ENCODE data around the gene BBLN. TPM values are rescaled to one million over a fixed set of nuclear protein-coding genes. Genes with fewer than 3 reads are reported as not detected.
"Not testable (repeated sequence)": the region's sequence is repeated elsewhere in the genome, so short reads cannot be mapped to it uniquely, and the experiment has no call there.

Gene BBLN
- total and polyA plus RNA-seq, 4 donors, result 13.4 to 42.1 (median 32.3) TPM

GRCh38 chr9:128181480-128181879 lies 21.4 kb downstream of the BBLN start:
- peak; percentile 16 for TF ChIP-seq CTCF (IDR thresholded peaks at IDR 0.05; ENCODE audit: low read depth, low read length, missing input control)
- 73% methylated on average over 12 of the region's 12 CpGs for WGBS

GRCh38 chr9:128182893-128183588 lies 23.0 kb downstream of the BBLN start:
- Histone ChIP-seq H3K27me3 (ENCODE audit: control insufficient read depth in 4 of 4, insufficient read depth in 4 of 4, low read length in 3 of 4) (no peaks in the 10 kb centered on the region), H3K9me3 (ENCODE audit: control insufficient read depth in 4 of 4, low read length in 3 of 4) (no peaks in the 10 kb centered on the region), H3K36me3 (ENCODE audit: control insufficient read depth in 4 of 4, insufficient read depth in 3 of 4, low read depth in 1 of 4, low read length in 3 of 4) (peaks cover 20 to 46% (median 25%) of the 10 kb centered on the region in 4 donors), H3K4me1 (ENCODE audit: control insufficient read depth in 4 of 4, insufficient read depth in 4 of 4, low read length in 3 of 4) (no peaks in the 10 kb centered on the region), H3K27ac (ENCODE audit: low read depth in 1 of 2, low read length in 2 of 2) (no peak overlapping the region), H3K4me3 (ENCODE audit: low read depth in 1 of 3, low read length in 3 of 3) (no peak overlapping the region), H3K9ac (ENCODE audit: low read depth in 1 of 2, low read length in 2 of 2) (no peak overlapping the region)
- no peak for DNase-seq (ENCODE audit: low spot score)
- WGBS, result 94% methylated on average over 12 of the region's 12 CpGs
- no peak for TF ChIP-seq GABPA (IDR thresholded peaks at IDR 0.05 in 1 of 2, conservative IDR thresholded peaks at IDR 0.05 in 1 of 2)
- TF ChIP-seq RAD21 (IDR thresholded peaks at IDR 0.05), result no peak
- no peak for TF ChIP-seq FOXA2 (IDR thresholded peaks at IDR 0.05)
- TF ChIP-seq NR2F2 (IDR thresholded peaks at IDR 0.05), result no peak
- TF ChIP-seq CTCF (IDR thresholded peaks at IDR 0.05; ENCODE audit: low read depth, low read length, missing input control), result no peak
- no peak for TF ChIP-seq EGR1 (IDR thresholded peaks at IDR 0.05; ENCODE audit: low read depth in 2 of 2)

More at GRCh38 chr9:128181480-128181879, 21.4 kb downstream of the BBLN start:
- H3K4me3 ChIP-seq (ENCODE audit: low read depth in 1 of 3, low read length in 3 of 3); H3K27ac ChIP-seq (ENCODE audit: low read depth in 1 of 2, low read length in 2 of 2); H3K4me1 ChIP-seq (ENCODE audit: control insufficient read depth in 4 of 4, insufficient read depth in 4 of 4, low read length in 3 of 4); DNase-seq (ENCODE audit: low spot score); H3K9ac ChIP-seq (ENCODE audit: low read depth in 1 of 2, low read length in 2 of 2); H3K27me3 ChIP-seq (ENCODE audit: control insufficient read depth in 4 of 4, insufficient read depth in 4 of 4, low read length in 3 of 4); H3K9me3 ChIP-seq (ENCODE audit: control insufficient read depth in 4 of 4, low read length in 3 of 4): not testable (repeated sequence)
- peaks cover 25 to 58% (median 32%) of the 10 kb centered on the region in 4 donors for H3K36me3 ChIP-seq (ENCODE audit: control insufficient read depth in 4 of 4, insufficient read depth in 3 of 4, low read depth in 1 of 4, low read length in 3 of 4)

DNA sequence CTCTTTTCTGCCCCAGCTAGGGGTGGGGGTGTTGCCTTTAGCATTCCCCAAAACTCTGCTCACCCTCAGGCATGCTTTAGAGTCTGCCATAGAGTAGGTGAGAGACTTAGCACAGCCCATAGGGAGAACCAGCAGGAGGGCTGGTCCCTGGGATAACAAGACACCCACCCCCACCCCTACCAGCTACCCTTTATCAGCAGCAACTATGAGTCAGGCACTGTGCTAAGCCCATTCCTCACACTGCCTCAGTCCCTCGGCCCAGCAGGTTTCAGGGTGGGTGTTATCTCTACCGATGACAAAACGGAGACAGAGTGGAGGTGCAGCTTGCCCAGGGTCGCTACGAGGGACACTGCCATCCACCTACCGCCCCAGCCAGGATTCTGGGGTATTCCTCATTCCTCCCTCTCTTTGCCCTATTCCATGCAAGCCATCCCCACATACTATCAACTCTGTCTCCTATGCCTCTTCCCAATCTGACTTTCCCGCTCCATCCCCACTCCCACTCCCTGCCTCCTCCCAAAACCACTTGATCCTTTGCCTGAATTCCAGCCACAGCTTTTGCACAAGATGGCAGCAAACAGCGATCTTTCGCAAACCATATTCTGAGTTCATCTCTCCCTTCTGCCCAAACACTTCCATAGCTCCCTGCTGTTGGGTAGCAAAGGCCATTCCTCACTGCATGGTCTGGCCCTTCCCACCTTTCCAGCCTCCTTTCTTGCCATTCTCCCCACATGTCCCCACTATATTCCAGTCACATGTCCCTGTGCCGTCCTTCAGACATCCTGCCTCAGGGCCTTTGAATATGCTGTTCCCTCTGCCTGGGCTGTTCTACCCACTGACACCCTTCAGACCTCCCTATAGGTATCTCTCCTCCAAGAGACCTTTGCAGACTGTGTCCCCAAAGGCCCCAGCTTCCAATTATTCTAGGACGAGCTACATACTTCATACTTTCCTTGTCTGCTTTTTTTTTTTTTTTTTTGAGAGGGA lies 26.2 kb downstream of the BBLN start:
- H3K36me3 ChIP-seq (ENCODE audit: control insufficient read depth in 4 of 4, insufficient read depth in 3 of 4, low read depth in 1 of 4, low read length in 3 of 4), result peaks cover 3 to 25% (median 9%) of the 10 kb centered on the region in 4 donors
- H3K9me3 ChIP-seq (ENCODE audit: control insufficient read depth in 4 of 4, low read length in 3 of 4), result no peaks in the 10 kb centered on the region
- no peak for DNase-seq (ENCODE audit: low spot score)
- H3K27me3 ChIP-seq (ENCODE audit: control insufficient read depth in 4 of 4, insufficient read depth in 4 of 4, low read length in 3 of 4), result no peaks in the 10 kb centered on the region
- no peak overlapping the region for H3K4me3 ChIP-seq (ENCODE audit: low read depth in 1 of 3, low read length in 3 of 3)
- peaks cover 4 to 14% (median 13%) of the 10 kb centered on the region in 4 donors for H3K4me1 ChIP-seq (ENCODE audit: control insufficient read depth in 4 of 4, insufficient read depth in 4 of 4, low read length in 3 of 4)
- H3K27ac ChIP-seq (ENCODE audit: low read depth in 1 of 2, low read length in 2 of 2), result no peak overlapping the region
- H3K9ac ChIP-seq (ENCODE audit: low read depth in 1 of 2, low read length in 2 of 2), result no peak overlapping the region
- 95% methylated on average over 11 of the region's 11 CpGs for WGBS
- no peak for TF ChIP-seq ZBTB33 (IDR thresholded peaks at IDR 0.05)
- TF ChIP-seq FOXA1 (IDR thresholded peaks at IDR 0.05), result no peak
- TF ChIP-seq FOXA2 (IDR thresholded peaks at IDR 0.05), result no peak
- no peak for TF ChIP-seq GABPA (IDR thresholded peaks at IDR 0.05 in 1 of 2, conservative IDR thresholded peaks at IDR 0.05 in 1 of 2)
- no peak for TF ChIP-seq YY1 (IDR thresholded peaks at IDR 0.05)
- no peak for TF ChIP-seq TAF1 (conservative IDR thresholded peaks at IDR 0.05)
- TF ChIP-seq, protein P1, sequence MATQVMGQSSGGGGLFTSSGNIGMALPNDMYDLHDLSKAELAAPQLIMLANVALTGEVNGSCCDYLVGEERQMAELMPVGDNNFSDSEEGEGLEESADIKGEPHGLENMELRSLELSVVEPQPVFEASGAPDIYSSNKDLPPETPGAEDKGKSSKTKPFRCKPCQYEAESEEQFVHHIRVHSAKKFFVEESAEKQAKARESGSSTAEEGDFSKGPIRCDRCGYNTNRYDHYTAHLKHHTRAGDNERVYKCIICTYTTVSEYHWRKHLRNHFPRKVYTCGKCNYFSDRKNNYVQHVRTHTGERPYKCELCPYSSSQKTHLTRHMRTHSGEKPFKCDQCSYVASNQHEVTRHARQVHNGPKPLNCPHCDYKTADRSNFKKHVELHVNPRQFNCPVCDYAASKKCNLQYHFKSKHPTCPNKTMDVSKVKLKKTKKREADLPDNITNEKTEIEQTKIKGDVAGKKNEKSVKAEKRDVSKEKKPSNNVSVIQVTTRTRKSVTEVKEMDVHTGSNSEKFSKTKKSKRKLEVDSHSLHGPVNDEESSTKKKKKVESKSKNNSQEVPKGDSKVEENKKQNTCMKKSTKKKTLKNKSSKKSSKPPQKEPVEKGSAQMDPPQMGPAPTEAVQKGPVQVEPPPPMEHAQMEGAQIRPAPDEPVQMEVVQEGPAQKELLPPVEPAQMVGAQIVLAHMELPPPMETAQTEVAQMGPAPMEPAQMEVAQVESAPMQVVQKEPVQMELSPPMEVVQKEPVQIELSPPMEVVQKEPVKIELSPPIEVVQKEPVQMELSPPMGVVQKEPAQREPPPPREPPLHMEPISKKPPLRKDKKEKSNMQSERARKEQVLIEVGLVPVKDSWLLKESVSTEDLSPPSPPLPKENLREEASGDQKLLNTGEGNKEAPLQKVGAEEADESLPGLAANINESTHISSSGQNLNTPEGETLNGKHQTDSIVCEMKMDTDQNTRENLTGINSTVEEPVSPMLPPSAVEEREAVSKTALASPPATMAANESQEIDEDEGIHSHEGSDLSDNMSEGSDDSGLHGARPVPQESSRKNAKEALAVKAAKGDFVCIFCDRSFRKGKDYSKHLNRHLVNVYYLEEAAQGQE (IDR thresholded peaks at IDR 0.05), result no peak
- TF ChIP-seq NR2F2 (IDR thresholded peaks at IDR 0.05), result no peak
- TF ChIP-seq SP1 (IDR thresholded peaks at IDR 0.05), result no peak
- no peak for TF ChIP-seq HNF4A (conservative IDR thresholded peaks at IDR 0.05)
- TF ChIP-seq EGR1 (IDR thresholded peaks at IDR 0.05; ENCODE audit: low read depth in 2 of 2), result no peak

Measured in liver (tissue), 9 donors.